Right lobe of liver (tissue), 6 donors: ENCODE results near the gene DDX19B. TPM values are rescaled to one million over a fixed set of nuclear protein-coding genes. Genes with fewer than 3 reads are reported as not detected.
"Not testable (repeated sequence)": the region's sequence is repeated elsewhere in the genome, so short reads cannot be mapped to it uniquely, and the experiment has no call there.

Source experiments
- ATAC-seq, 4 donors: fragments of 200-7000 bp; cut with Tn5 transposase; one replicate each; pipeline ENCODE4 v1.9.1; 2020; ENCODE audit warnings: mild to moderate bottlenecking in 4 of 4, moderate library complexity in 4 of 4
- DNase-seq, 3 donors: peaks; one replicate each; pipeline ENCODE4 v3.0.0-alpha.2; 2020
- H3K27ac ChIP-seq, 3 donors: fragments of 200-600 bp; one replicate each; pipeline ENCODE4 v1.8.0; 2022
- H3K27me3 ChIP-seq, 2 donors: fragments of 200-600 bp; one replicate each; pipeline ENCODE4 v1.8.0; 2022
- H3K36me3 ChIP-seq, 4 donors: fragments of 200-600 bp; sonication (generic) in 1 of 4; one replicate each; pipeline versions ENCODE4 v1.5.1 to v1.8.0; 2017 to 2022; ENCODE audit warnings: control low read depth in 1 of 4
- H3K4me1 ChIP-seq, 4 donors: fragments of 200-600 bp; sonication (generic) in 1 of 4; one replicate each; pipeline versions ENCODE4 v1.5.1 to v1.8.0; 2017 to 2022; ENCODE audit warnings: control low read depth in 1 of 4
- H3K4me3 ChIP-seq, 3 donors: fragments of 200-600 bp; one replicate each; pipeline ENCODE4 v1.8.0; 2022
- H3K9me3 ChIP-seq, 4 donors: fragments of 200-600 bp; sonication (generic) in 1 of 4; one replicate each; pipeline versions ENCODE4 v1.5.1 to v1.8.0; 2017 to 2022; ENCODE audit warnings: control low read depth in 1 of 4
- POLR2A ChIP-seq: fragments of 450-650 bp; IDR thresholded peaks from one replicate; pipeline ENCODE4 v1.6.1; 2017; ENCODE audit warnings: antibody characterized with exemption, mild to moderate bottlenecking
- WGBS: methylation state at CpG from one replicate; pipeline ENCODE4 v1.1.6; 2018; ENCODE audit warnings: low coverage, low lambda C conversion rate; ENCODE audit not compliant: insufficient coverage; ENCODE audit errors: missing lambda C conversion rate; 5-methylcytosine and 5-hydroxymethylcytosine counted together
- intact Hi-C, 2 donors: fragments of 100-400 bp; cut with DNase I; formaldehyde crosslinking; loops; one replicate each; pipeline versions ENCODE4 v1.11.2 to v1.14.1; 2022
- total RNA-seq, 6 experiments: library from RNA; depleted of rRNA in 2 of 6; stranded (reverse); fragments of >200 nt in 2 of 6; fragmentation: NEBNext Ultra II Directional in 3 of 6; extraction: Animal tissue kit (Norgen Biotek cat#: 25700) in 3 of 6; gene quantifications; one replicate each; pipeline versions ENCODE4 v1.1.0 to v1.2.4, GENCODE V29; 2016 to 2023
- TF ChIP-seq, protein P1 (sequence below), 4 donors: fragments of 200-600 bp in 3 of 4; fragments of 450-650 bp in 1 of 4; IDR thresholded peaks; one replicate each; pipeline versions ENCODE4 v1.5.1 to v1.8.0; 2016 to 2022; ENCODE audit warnings: antibody characterized with exemption in 4 of 4, mild to moderate bottlenecking in 2 of 4
- donor health status: DM: no; HTN: yes; CAD: no.
- donor health status: DM: no; HTN: no; CAD: no.
- donor health status: DM: no; HTN: no; CAD: no.
- donor health status: DM: no; HTN: yes; CAD: no.
- donor health status: DM: no; HTN: yes; CAD: no.

The DDX19B gene
- total RNA-seq, 6 experiments from 2014 or later: 15.2 to 32.3 (median 20.0) TPM

- no peaks in the 10 kb centered on the region for H3K4me1 ChIP-seq
- no peak for ATAC-seq
- peaks cover 0 to 99% (median 55%) of the 10 kb centered on the region in 4 donors for H3K36me3 ChIP-seq
- intact Hi-C loops: no loop called here
- H3K4me3 ChIP-seq: no peak overlapping the region
- WGBS: 94% methylated on average over 7 of the region's 7 CpGs
- H3K27me3 ChIP-seq: no peaks in the 10 kb centered on the region
- H3K27ac ChIP-seq: no peak overlapping the region
- no peak for DNase-seq
- TF ChIP-seq, protein P1, sequence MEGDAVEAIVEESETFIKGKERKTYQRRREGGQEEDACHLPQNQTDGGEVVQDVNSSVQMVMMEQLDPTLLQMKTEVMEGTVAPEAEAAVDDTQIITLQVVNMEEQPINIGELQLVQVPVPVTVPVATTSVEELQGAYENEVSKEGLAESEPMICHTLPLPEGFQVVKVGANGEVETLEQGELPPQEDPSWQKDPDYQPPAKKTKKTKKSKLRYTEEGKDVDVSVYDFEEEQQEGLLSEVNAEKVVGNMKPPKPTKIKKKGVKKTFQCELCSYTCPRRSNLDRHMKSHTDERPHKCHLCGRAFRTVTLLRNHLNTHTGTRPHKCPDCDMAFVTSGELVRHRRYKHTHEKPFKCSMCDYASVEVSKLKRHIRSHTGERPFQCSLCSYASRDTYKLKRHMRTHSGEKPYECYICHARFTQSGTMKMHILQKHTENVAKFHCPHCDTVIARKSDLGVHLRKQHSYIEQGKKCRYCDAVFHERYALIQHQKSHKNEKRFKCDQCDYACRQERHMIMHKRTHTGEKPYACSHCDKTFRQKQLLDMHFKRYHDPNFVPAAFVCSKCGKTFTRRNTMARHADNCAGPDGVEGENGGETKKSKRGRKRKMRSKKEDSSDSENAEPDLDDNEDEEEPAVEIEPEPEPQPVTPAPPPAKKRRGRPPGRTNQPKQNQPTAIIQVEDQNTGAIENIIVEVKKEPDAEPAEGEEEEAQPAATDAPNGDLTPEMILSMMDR (IDR thresholded peaks at IDR 0.05): no peak
- TF ChIP-seq POLR2A: no peak
- H3K9me3 ChIP-seq: no peaks in the 10 kb centered on the region
These were observed 60.6 kb downstream of the DDX19B start for GRCh38 chr16:70359552-70359951.

- Histone ChIP-seq H3K9me3 (no peaks in the 10 kb centered on the region), H3K27ac (no peak overlapping the region), H3K4me1 (no peaks in the 10 kb centered on the region), H3K4me3 (no peak overlapping the region), H3K27me3 (no peaks in the 10 kb centered on the region), H3K36me3 (peaks cover 0 to 95% (median 47%) of the 10 kb centered on the region in 4 donors)
- ATAC-seq (no peak), DNase-seq (no peak)
- TF ChIP-seq, protein P1 (IDR thresholded peaks at IDR 0.05): no peak
- no peak for TF ChIP-seq POLR2A
- intact Hi-C loops: no loop called here
- WGBS: 94% methylated on average over 5 of the region's 5 CpGs
These were observed 65.4 kb downstream of the DDX19B start for GRCh38 chr16:70364399-70364798.

DNA sequence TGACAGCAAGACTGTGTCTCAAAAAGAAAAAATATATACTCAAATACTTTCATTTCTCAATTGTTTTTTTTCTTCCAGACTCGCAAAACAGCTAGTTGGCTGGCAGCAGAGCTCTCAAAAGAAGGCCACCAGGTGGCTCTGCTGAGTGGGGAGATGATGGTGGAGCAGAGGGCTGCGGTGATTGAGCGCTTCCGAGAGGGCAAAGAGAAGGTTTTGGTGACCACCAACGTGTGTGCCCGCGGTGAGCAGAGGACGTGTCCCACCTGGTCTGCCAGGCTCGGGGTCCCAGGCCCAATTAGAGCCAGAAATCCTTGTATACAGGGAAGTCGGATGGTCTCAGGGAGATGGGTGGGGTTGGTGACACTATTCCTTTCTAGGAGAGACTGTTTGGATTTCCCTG lies 71.2 kb downstream of the DDX19B start:
- WGBS: 51% methylated on average over 10 of the region's 10 CpGs
- DNase-seq, H3K27ac ChIP-seq, intact Hi-C loops, H3K4me1 ChIP-seq, H3K27me3 ChIP-seq, H3K9me3 ChIP-seq, H3K4me3 ChIP-seq: not testable (repeated sequence)
- peak; percentile 66 to 73 (median 70) for ATAC-seq
- peaks cover 0 to 83% (median 34%) of the 10 kb centered on the region in 4 donors for H3K36me3 ChIP-seq
- TF ChIP-seq, protein P1 (IDR thresholded peaks at IDR 0.05): peak; percentile 44 to 58 (median 56)

DNA sequence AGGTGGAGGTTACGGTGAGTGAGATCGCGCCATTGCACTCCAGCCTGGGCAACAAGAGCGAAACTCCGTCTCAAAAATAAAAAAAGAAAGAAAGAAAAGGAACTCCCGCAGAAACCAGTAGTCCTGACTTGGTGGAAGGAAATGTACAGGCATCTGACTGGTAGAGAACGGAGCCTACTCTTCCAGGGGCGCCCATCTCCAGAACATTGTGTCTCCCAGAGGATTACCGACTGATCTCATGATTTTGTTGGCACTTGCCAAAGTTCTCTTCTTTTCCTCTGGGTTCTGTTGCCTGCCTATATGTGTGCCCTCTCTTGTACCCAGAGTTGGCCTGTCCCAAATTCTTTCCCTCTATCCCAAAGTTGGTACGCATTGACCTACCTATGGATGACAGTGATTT lies 71.9 kb downstream of the DDX19B start:
- no peak overlapping the region for H3K27ac ChIP-seq
- intact Hi-C loops: no loop called here
- 84% methylated on average over 6 of the region's 10 CpGs for WGBS
- H3K27me3 ChIP-seq: no peaks in the 10 kb centered on the region
- H3K9me3 ChIP-seq: no peaks in the 10 kb centered on the region
- H3K4me1 ChIP-seq: no peaks in the 10 kb centered on the region
- no peak for TF ChIP-seq POLR2A
- DNase-seq (no peak), ATAC-seq (no peak)
- H3K4me3 ChIP-seq: no peak overlapping the region
- H3K36me3 ChIP-seq: peaks cover 0 to 79% (median 30%) of the 10 kb centered on the region in 4 donors

DNA sequence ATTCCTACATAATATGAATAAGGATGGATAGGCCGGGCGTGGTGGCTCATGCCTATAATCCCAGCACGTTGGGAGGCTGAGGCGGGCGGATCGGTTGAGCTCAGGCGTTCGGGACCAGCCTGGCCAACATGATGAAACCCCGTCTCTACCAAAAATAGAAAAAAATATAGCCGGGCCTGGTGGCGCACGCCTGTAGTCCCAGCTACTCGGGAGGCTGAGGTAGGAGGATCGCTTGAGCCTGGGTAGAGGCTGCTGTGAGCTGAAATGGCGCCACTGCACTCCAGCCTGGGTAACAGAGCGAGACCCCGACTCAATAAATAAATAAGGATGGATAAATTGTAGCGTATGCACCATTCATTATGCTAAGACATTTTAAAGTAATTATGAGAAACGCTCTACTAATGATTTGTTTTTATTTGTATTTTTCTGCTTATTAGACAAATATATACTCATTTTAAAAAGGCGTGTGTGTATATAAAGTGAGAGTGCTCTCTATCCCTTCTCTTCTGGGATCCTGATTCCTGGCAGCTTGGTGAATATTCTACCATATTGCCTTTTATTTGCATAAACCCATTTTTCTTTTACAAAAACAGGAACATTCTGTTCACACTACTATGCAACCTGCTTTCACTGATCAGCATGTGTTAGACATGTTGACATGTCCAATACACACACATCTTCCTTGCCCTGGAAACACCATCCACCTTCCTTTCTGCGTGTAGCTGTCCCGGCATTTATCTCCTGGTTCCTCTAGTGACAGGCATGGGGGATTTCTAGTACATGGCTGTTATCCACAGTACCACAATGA lies 74.1 kb downstream of the DDX19B start:
- Histone ChIP-seq H3K9me3 (no peaks in the 10 kb centered on the region), H3K4me3 (no peak overlapping the region), H3K27me3 (no peaks in the 10 kb centered on the region), H3K27ac (no peak overlapping the region), H3K4me1 (no peaks in the 10 kb centered on the region), H3K36me3 (peaks cover 0 to 62% (median 28%) of the 10 kb centered on the region in 4 donors)
- DNase-seq (no peak), ATAC-seq (no peak)
- intact Hi-C loops: no loop called here
- WGBS: 93% methylated on average over 19 of the region's 22 CpGs
- TF ChIP-seq, protein P1 (IDR thresholded peaks at IDR 0.05): no peak
- TF ChIP-seq POLR2A: no peak
